Epidermal melanocyte (primary cell): ENCODE data around the gene RALBP1.
"Not testable (repeated sequence)": the region's sequence is repeated elsewhere in the genome, so short reads cannot be mapped to it uniquely, and the experiment has no call there.

Experiments
- DNase-seq: peaks from one replicate; pipeline ENCODE4 v3.0.0; 2011; ENCODE audit warnings: low spot score; ENCODE audit not compliant: insufficient read length

The RALBP1 gene

GRCh38 chr18:9454061-9454703 is 21.1 kb upstream of the RALBP1 start:
- no peak for DNase-seq

GRCh38 chr18:9455718-9456511 is 19.4 kb upstream of the RALBP1 start:
- DNase-seq: no peak

GRCh38 chr18:9466127-9466526 is 9.2 kb upstream of the RALBP1 start:
- DNase-seq: no peak

GRCh38 chr18:9466846-9467245 is 8.5 kb upstream of the RALBP1 start:
- DNase-seq: no peak

- no peak for DNase-seq
These were observed 6.3 kb upstream of the RALBP1 start for GRCh38 chr18:9468998-9469397.

- DNase-seq: no peak
These were observed 5.6 kb upstream of the RALBP1 start for GRCh38 chr18:9469685-9470084.

- peak; percentile 35 for DNase-seq
These were observed 968 bp upstream of the RALBP1 start for GRCh38 chr18:9474108-9474982.

GRCh38 chr18:9475643-9476591 is 604 bp downstream of the RALBP1 start:
- no peak for DNase-seq

GRCh38 chr18:9476949-9477348 is 1.6 kb downstream of the RALBP1 start:
- not testable (repeated sequence) for DNase-seq

- no peak for DNase-seq
These were observed 2.2 kb downstream of the RALBP1 start for GRCh38 chr18:9477509-9477908.

GRCh38 chr18:9478545-9478944 is 3.2 kb downstream of the RALBP1 start:
- DNase-seq: no peak

GRCh38 chr18:9482790-9483189 is 7.5 kb downstream of the RALBP1 start:
- DNase-seq: no peak

- no peak for DNase-seq
These were observed 8.2 kb downstream of the RALBP1 start for GRCh38 chr18:9483526-9483925.

- not testable (repeated sequence) for DNase-seq
These were observed 9.5 kb downstream of the RALBP1 start for GRCh38 chr18:9484856-9485255.

- no peak for DNase-seq
These were observed 13.2 kb downstream of the RALBP1 start for GRCh38 chr18:9488538-9488937.

- DNase-seq: no peak
These were observed 19.5 kb downstream of the RALBP1 start for GRCh38 chr18:9494778-9495331.

GRCh38 chr18:9495465-9495864 is 20.2 kb downstream of the RALBP1 start:
- no peak for DNase-seq

GRCh38 chr18:9495916-9496705 is 20.8 kb downstream of the RALBP1 start:
- DNase-seq: no peak

GRCh38 chr18:9506046-9506792 is 30.9 kb downstream of the RALBP1 start:
- no peak for DNase-seq
